Measurements from ENCODE around the gene NNT. TPM values are rescaled to one million over a fixed set of nuclear protein-coding genes. Genes with fewer than 3 reads are reported as not detected.

NNT gene
- total and polyA plus RNA-seq, 9 of the 15 experiments (the other 6 are each of a cell fraction or from before 2014, with no cell fraction given): 21.9 to 68.6 (median 42.2) TPM

GRCh38 chr5:43602461-43603343, at the start of gene NNT (continued):
- TF ChIP-seq RREB1 (CRISPR knock-in tag; IDR thresholded peaks at IDR 0.05) (no peak), SIN3A (IDR thresholded peaks at IDR 0.05; ENCODE audit: borderline replicate concordance in 2 of 2, control insufficient read depth in 1 of 2, low read depth in 2 of 2, low read length in 2 of 2) (peak; percentile 44 to 69; a peak in 1 of 4 replicates), IRF9 (tag; IDR thresholded peaks at IDR 0.05) (no peak), E2F4 (CRISPR knock-in tag; IDR thresholded peaks at IDR 0.05; ENCODE audit: low read depth) (no peak), ZNF696 (CRISPR knock-in tag; conservative IDR thresholded peaks at IDR 0.05) (no peak), LARP7 (IDR thresholded peaks at IDR 0.05) (no peak), HNRNPK (IDR thresholded peaks at IDR 0.05; ENCODE audit: low read depth, low read length, poor library complexity, severe bottlenecking) (no peak), SOX6 (IDR thresholded peaks at IDR 0.05) (no peak), NFATC3 (IDR thresholded peaks at IDR 0.05) (no peak), MECOM (CRISPR knock-in tag; IDR thresholded peaks at IDR 0.05) (no peak), KDM5B (IDR thresholded peaks at IDR 0.05; ENCODE audit: insufficient replicate concordance, low read depth, low read length) (peak; percentile 75), U2AF2 (optimal IDR thresholded peaks at IDR 0.05; ENCODE audit: low read depth, low read length) (no peak), POLR2AphosphoS2 (IDR thresholded peaks at IDR 0.05; ENCODE audit: low read length) (no peak), ZNF639 (CRISPR knock-in tag; conservative IDR thresholded peaks at IDR 0.05 in 1 of 2, IDR thresholded peaks at IDR 0.05 in 1 of 2) (peak in 1 of 2 experiments; percentile 13; a peak in 1 of 4 replicates), ZNF175 (CRISPR knock-in tag; IDR thresholded peaks at IDR 0.05; ENCODE audit: low read depth) (no peak), ZNF324 (CRISPR knock-in tag; IDR thresholded peaks at IDR 0.05) (no peak), BACH1 (tag; IDR thresholded peaks at IDR 0.05) (no peak)

All from K562 (cell line).